Osteocyte (in vitro differentiated cells): ENCODE data around the gene FSCN2. TPM values are rescaled to one million over a fixed set of nuclear protein-coding genes. Genes with fewer than 3 reads are reported as not detected.

Experiments
- DNase-seq: peaks from one replicate; pipeline ENCODE4 v3.0.0; 2021; ENCODE audit warnings: mixed read lengths; ENCODE audit not compliant: unreplicated experiment; ENCODE audit errors: extremely low spot score
- H3K27ac Mint-ChIP-seq: one replicate; pipeline ENCODE4 v1.8.0; 2021; ENCODE audit warnings: mild to moderate bottlenecking, mixed read lengths; ENCODE audit not compliant: unreplicated experiment
- H3K27me3 Mint-ChIP-seq: one replicate; pipeline ENCODE4 v1.8.0; 2021; ENCODE audit warnings: mixed read lengths; ENCODE audit not compliant: unreplicated experiment
- H3K36me3 Mint-ChIP-seq: one replicate; pipeline ENCODE4 v1.8.0; 2021; ENCODE audit warnings: mixed read lengths; ENCODE audit not compliant: unreplicated experiment
- H3K4me1 Mint-ChIP-seq: one replicate; pipeline ENCODE4 v1.8.0; 2021; ENCODE audit warnings: mixed read lengths; ENCODE audit not compliant: unreplicated experiment
- H3K4me3 Mint-ChIP-seq: one replicate; pipeline ENCODE4 v1.8.0; 2021; ENCODE audit warnings: mild to moderate bottlenecking, moderate library complexity, mixed read lengths; ENCODE audit not compliant: unreplicated experiment
- H3K9me3 Mint-ChIP-seq: one replicate; pipeline ENCODE4 v1.8.0; 2021; ENCODE audit warnings: mixed read lengths; ENCODE audit not compliant: unreplicated experiment
- CTCF ChIP-seq: fragments of 200-600 bp; sonication (generic); IDR thresholded peaks from 2 replicates; pipeline ENCODE4 v1.5.0; 2021; ENCODE audit warnings: antibody characterized with exemption, mild to moderate bottlenecking, moderate library complexity
- total RNA-seq: library from RNA; stranded (reverse); gene quantifications from 2 replicates; pipeline ENCODE4 v1.2.1, GENCODE V29; 2021

FSCN2 gene
- total RNA-seq, 1 donor from 2014 or later: 3.0 TPM

- no peaks in the 10 kb centered on the region for H3K27me3 Mint-ChIP-seq
- H3K36me3 Mint-ChIP-seq: no peaks in the 10 kb centered on the region
- no peaks in the 10 kb centered on the region for H3K9me3 Mint-ChIP-seq
- H3K4me3 Mint-ChIP-seq: no peak overlapping the region
- no peak for TF ChIP-seq CTCF
- no peak overlapping the region for H3K27ac Mint-ChIP-seq
- H3K4me1 Mint-ChIP-seq: peaks cover 49% of the 10 kb centered on the region
- DNase-seq: no peak
Observed at GRCh38 chr17:81486199-81486810, 41.9 kb upstream of the FSCN2 start.

GRCh38 chr17:81487089-81487486 lies 41.1 kb upstream of the FSCN2 start:
- H3K27ac Mint-ChIP-seq: peak overlapping the region; percentile 34

GRCh38 chr17:81487487-81488275 lies 40.5 kb upstream of the FSCN2 start:
- no peak for TF ChIP-seq CTCF
- no peak overlapping the region for H3K4me3 Mint-ChIP-seq
- no peaks in the 10 kb centered on the region for H3K36me3 Mint-ChIP-seq
- H3K27me3 Mint-ChIP-seq: no peaks in the 10 kb centered on the region
- no peak for DNase-seq
- no peaks in the 10 kb centered on the region for H3K9me3 Mint-ChIP-seq
- peaks cover 46% of the 10 kb centered on the region for H3K4me1 Mint-ChIP-seq
- peak overlapping the region; percentile 34 for H3K27ac Mint-ChIP-seq

More at GRCh38 chr17:81487089-81487486, 41.1 kb upstream of the FSCN2 start:
- Mint-ChIP-seq H3K27me3 (no peaks in the 10 kb centered on the region), H3K4me1 (peaks cover 48% of the 10 kb centered on the region), H3K9me3 (no peaks in the 10 kb centered on the region), H3K36me3 (no peaks in the 10 kb centered on the region), H3K4me3 (no peak overlapping the region)
- no peak for TF ChIP-seq CTCF
- no peak for DNase-seq

- Mint-ChIP-seq H3K9me3 (no peaks in the 10 kb centered on the region), H3K27ac (no peak overlapping the region), H3K36me3 (no peaks in the 10 kb centered on the region), H3K4me1 (peaks cover 39% of the 10 kb centered on the region), H3K27me3 (no peaks in the 10 kb centered on the region), H3K4me3 (no peak overlapping the region)
- no peak for TF ChIP-seq CTCF
- no peak for DNase-seq
Observed at GRCh38 chr17:81488276-81488860, 39.8 kb upstream of the FSCN2 start.
